Neural cell (in vitro differentiated cells): ENCODE measurements around the gene VCP. TPM values are rescaled to one million over a fixed set of nuclear protein-coding genes. Genes with fewer than 3 reads are reported as not detected.

Experiments used
- H2AFZ ChIP-seq: fragments of 200-600, 300-800 bp; sonication (generic), shearing (Covaris generic); 2 replicates; pipeline ENCODE4 v1.6.0; 2014; ENCODE audit warnings: low read depth, mild to moderate bottlenecking, antibody characterized with exemption, low read length, moderate library complexity
- H3F3A ChIP-seq: fragments of 200-600 bp; shearing (Covaris generic); 2 replicates; pipeline ENCODE4 v1.6.1; 2016; ENCODE audit warnings: mild to moderate bottlenecking, moderate library complexity, mixed read lengths, antibody characterized with exemption, low read length; ENCODE audit not compliant: insufficient read depth, poor library complexity, severe bottlenecking
- H3K27ac ChIP-seq: fragments of 200-600, 300-800 bp; sonication (generic), shearing (Covaris generic); 2 replicates; pipeline ENCODE4 v1.5.1; 2014; ENCODE audit warnings: mild to moderate bottlenecking, low read length, moderate library complexity
- H3K27me3 ChIP-seq: fragments of 300-800, 200-600 bp; sonication (generic), shearing (Covaris generic); 2 replicates; pipeline ENCODE4 v1.6.0; 2014; ENCODE audit warnings: mild to moderate bottlenecking, low read depth, low read length, moderate library complexity; ENCODE audit not compliant: insufficient read depth
- H3K36me3 ChIP-seq: fragments of 300-800, 200-600 bp; sonication (generic), shearing (Covaris generic); 2 replicates; pipeline ENCODE4 v1.5.1; 2014; ENCODE audit warnings: mild to moderate bottlenecking, antibody characterized with exemption, low read length, moderate library complexity; ENCODE audit not compliant: insufficient read depth
- H3K4me2 ChIP-seq: fragments of 300-800, 200-600 bp; sonication (generic), shearing (Covaris generic); 2 replicates; pipeline ENCODE4 v1.6.0; 2014; ENCODE audit warnings: mild to moderate bottlenecking, low read length
- H3K4me3 ChIP-seq: fragments of 300-800, 200-600 bp; sonication (generic), shearing (Covaris generic); 2 replicates; pipeline ENCODE4 v1.5.1; 2014; ENCODE audit warnings: mild to moderate bottlenecking, low read length, moderate library complexity
- H3K79me2 ChIP-seq: fragments of 200-600 bp; shearing (Covaris generic); replicated peaks from 2 replicates; pipeline ENCODE4 v1.6.0; 2014; ENCODE audit warnings: mild to moderate bottlenecking, low read length, moderate library complexity; ENCODE audit not compliant: insufficient read depth
- H3K9ac ChIP-seq: fragments of 300-800, 200-600 bp; sonication (generic), shearing (Covaris generic); 2 replicates; pipeline ENCODE4 v1.6.1; 2016; ENCODE audit warnings: mild to moderate bottlenecking, low read length, mixed read lengths
- H3K9me2 ChIP-seq: fragments of 200-600 bp; shearing (Covaris generic); 2 replicates; pipeline ENCODE4 v1.6.1; 2016; ENCODE audit warnings: mild to moderate bottlenecking, low read length, mixed read lengths; ENCODE audit not compliant: insufficient read depth
- H3K9me3 ChIP-seq: fragments of 200-600, 300-800 bp; sonication (generic), shearing (Covaris generic); 2 replicates; pipeline ENCODE4 v1.6.1; 2016; ENCODE audit warnings: mild to moderate bottlenecking, mixed run types, low read length, moderate library complexity, mixed read lengths
- H4K20me1 ChIP-seq: fragments of 200-600 bp; shearing (Covaris generic); 2 replicates; pipeline ENCODE4 v1.6.1; 2016; ENCODE audit warnings: mild to moderate bottlenecking, mixed run types; ENCODE audit not compliant: insufficient read depth
- CTCF ChIP-seq: fragments of 450-650 bp; IDR thresholded peaks from 2 replicates; pipeline ENCODE4 v1.5.1; 2014; ENCODE audit warnings: antibody characterized with exemption, mild to moderate bottlenecking, moderate library complexity; ENCODE audit not compliant: poor library complexity, severe bottlenecking
- EP300 ChIP-seq: fragments of 450-650 bp; conservative IDR thresholded peaks from 2 replicates; pipeline ENCODE4 v1.6.1; 2014; ENCODE audit warnings: antibody characterized with exemption, mild to moderate bottlenecking, moderate library complexity; ENCODE audit not compliant: poor library complexity, severe bottlenecking
- EZH2 ChIP-seq: fragments of 200-600, 300-800 bp; shearing (Covaris generic), sonication (generic); IDR thresholded peaks from 2 replicates; pipeline ENCODE4 v1.6.1; 2014; ENCODE audit warnings: antibody characterized with exemption, low read length, borderline replicate concordance, mild to moderate bottlenecking; ENCODE audit not compliant: insufficient read depth, poor library complexity, severe bottlenecking
- MXI1 ChIP-seq: fragments of 450-650 bp; conservative IDR thresholded peaks from 2 replicates; pipeline ENCODE4 v1.6.1; 2014; ENCODE audit warnings: antibody characterized with exemption, mild to moderate bottlenecking; ENCODE audit not compliant: poor library complexity, severe bottlenecking
- POLR2AphosphoS5 ChIP-seq: IDR thresholded peaks from 2 replicates; pipeline ENCODE4 v1.6.1; 2012
- RAD21 ChIP-seq: fragments of 450-650 bp; conservative IDR thresholded peaks from 2 replicates; pipeline ENCODE4 v1.6.1; 2014; ENCODE audit warnings: antibody characterized with exemption, mild to moderate bottlenecking, moderate library complexity
- REST ChIP-seq: IDR thresholded peaks from 2 replicates; pipeline ENCODE4 v1.6.1; 2012; ENCODE audit warnings: borderline replicate concordance
- SMC3 ChIP-seq: fragments of 450-650 bp; conservative IDR thresholded peaks from 2 replicates; pipeline ENCODE4 v1.6.1; 2014; ENCODE audit warnings: antibody characterized with exemption, mild to moderate bottlenecking, moderate library complexity; ENCODE audit not compliant: poor library complexity
- TAF1 ChIP-seq: IDR thresholded peaks from 2 replicates; pipeline ENCODE4 v1.6.1; 2012; ENCODE audit warnings: low read depth
- polyA plus RNA-seq: library from polyadenylated mRNA; depleted of rRNA; stranded (reverse); fragments of >200 nt; gene quantifications from 2 replicates; pipeline ENCODE4 v1.2.3, GENCODE V29; 2014

The VCP gene
- polyA plus RNA-seq, 1 donor from 2014 or later: 139 TPM

- H3K4me2 ChIP-seq: no peak overlapping the region
- H3K9me2 ChIP-seq: no peaks in the 10 kb centered on the region
- no peak overlapping the region for H3K27ac ChIP-seq
- no peaks in the 10 kb centered on the region for H3K9me3 ChIP-seq
- no peaks in the 10 kb centered on the region for H4K20me1 ChIP-seq
- no peak overlapping the region for H2AFZ ChIP-seq
- no peaks in the 10 kb centered on the region for H3F3A ChIP-seq
- no peaks in the 10 kb centered on the region for H3K79me2 ChIP-seq
- no peaks in the 10 kb centered on the region for H3K27me3 ChIP-seq
- H3K9ac ChIP-seq: no peak overlapping the region
- no peak overlapping the region for H3K4me3 ChIP-seq
- H3K36me3 ChIP-seq: no peaks in the 10 kb centered on the region
- TF ChIP-seq CTCF (no peak), TAF1 (no peak), EP300 (no peak), REST (no peak), EZH2 (no peak), RAD21 (no peak)
Measured at GRCh38 chr9:35033101-35033500, 39.3 kb downstream of the VCP start.

GRCh38 chr9:35029852-35030251 is 42.6 kb downstream of the VCP start:
- no peaks in the 10 kb centered on the region for H3K79me2 ChIP-seq
- TF ChIP-seq CTCF (no peak), REST (no peak), POLR2AphosphoS5 (no peak), SMC3 (no peak), MXI1 (no peak), TAF1 (no peak), EP300 (no peak), EZH2 (no peak), RAD21 (no peak)
- H3K27ac ChIP-seq: no peak overlapping the region
- no peaks in the 10 kb centered on the region for H3K9me3 ChIP-seq
- no peaks in the 10 kb centered on the region for H3F3A ChIP-seq
- H3K36me3 ChIP-seq: no peaks in the 10 kb centered on the region
- no peak overlapping the region for H3K4me3 ChIP-seq
- H3K4me2 ChIP-seq: no peak overlapping the region
- no peaks in the 10 kb centered on the region for H3K9me2 ChIP-seq
- no peak overlapping the region for H3K9ac ChIP-seq
- H2AFZ ChIP-seq: no peak overlapping the region
- no peaks in the 10 kb centered on the region for H3K27me3 ChIP-seq
- H4K20me1 ChIP-seq: no peaks in the 10 kb centered on the region
